ENCODE results near the gene ACO2.

- TF ChIP-seq CTCF (IDR thresholded peaks at IDR 0.05) (no peak), POLR2A (IDR thresholded peaks at IDR 0.05) (no peak)
Measured at GRCh38 chr22:41521126-41521525, 52.2 kb downstream of the ACO2 start.
